Ishikawa (cell line): ENCODE measurements around the gene ARHGEF4.

Source experiments
- CEBPB ChIP-seq: IDR thresholded peaks from 2 replicates; pipeline ENCODE4 v1.6.1; 2012
- CREB1 ChIP-seq: IDR thresholded peaks from 2 replicates; pipeline ENCODE4 v1.6.1; 2012; ENCODE audit warnings: low read depth
- EGR1 ChIP-seq: IDR thresholded peaks from 2 replicates; pipeline ENCODE4 v1.6.1; 2012
- EP300 ChIP-seq: IDR thresholded peaks from 2 replicates; pipeline ENCODE4 v1.6.1; 2012; ENCODE audit warnings: borderline replicate concordance
- NFIC ChIP-seq: IDR thresholded peaks from 2 replicates; pipeline ENCODE4 v1.6.1; 2012
- RAD21 ChIP-seq: IDR thresholded peaks from 2 replicates; pipeline ENCODE4 v1.6.1; 2012; ENCODE audit warnings: low read depth
- REST ChIP-seq: IDR thresholded peaks from 2 replicates; pipeline ENCODE4 v1.6.1; 2012; ENCODE audit warnings: low read depth, mild to moderate bottlenecking
- TAF1 ChIP-seq: IDR thresholded peaks from 2 replicates; pipeline ENCODE4 v1.6.1; 2012; ENCODE audit warnings: low read depth, mild to moderate bottlenecking
- TCF12 ChIP-seq: IDR thresholded peaks from 2 replicates; pipeline ENCODE4 v1.6.1; 2012; ENCODE audit warnings: low read depth
- TEAD4 ChIP-seq: IDR thresholded peaks from 2 replicates; pipeline ENCODE4 v1.6.1; 2012
- USF1 ChIP-seq: IDR thresholded peaks from 2 replicates; pipeline ENCODE4 v1.6.1; 2012
- YY1 ChIP-seq: IDR thresholded peaks from 2 replicates; pipeline ENCODE4 v1.6.1; 2012; ENCODE audit warnings: low read depth
- ZBTB7A ChIP-seq: IDR thresholded peaks from 2 replicates; pipeline ENCODE4 v1.6.1; 2012; ENCODE audit warnings: low read depth
- TF ChIP-seq, protein P1 (sequence below): IDR thresholded peaks from 2 replicates; pipeline ENCODE4 v1.6.1; 2012

DNA sequence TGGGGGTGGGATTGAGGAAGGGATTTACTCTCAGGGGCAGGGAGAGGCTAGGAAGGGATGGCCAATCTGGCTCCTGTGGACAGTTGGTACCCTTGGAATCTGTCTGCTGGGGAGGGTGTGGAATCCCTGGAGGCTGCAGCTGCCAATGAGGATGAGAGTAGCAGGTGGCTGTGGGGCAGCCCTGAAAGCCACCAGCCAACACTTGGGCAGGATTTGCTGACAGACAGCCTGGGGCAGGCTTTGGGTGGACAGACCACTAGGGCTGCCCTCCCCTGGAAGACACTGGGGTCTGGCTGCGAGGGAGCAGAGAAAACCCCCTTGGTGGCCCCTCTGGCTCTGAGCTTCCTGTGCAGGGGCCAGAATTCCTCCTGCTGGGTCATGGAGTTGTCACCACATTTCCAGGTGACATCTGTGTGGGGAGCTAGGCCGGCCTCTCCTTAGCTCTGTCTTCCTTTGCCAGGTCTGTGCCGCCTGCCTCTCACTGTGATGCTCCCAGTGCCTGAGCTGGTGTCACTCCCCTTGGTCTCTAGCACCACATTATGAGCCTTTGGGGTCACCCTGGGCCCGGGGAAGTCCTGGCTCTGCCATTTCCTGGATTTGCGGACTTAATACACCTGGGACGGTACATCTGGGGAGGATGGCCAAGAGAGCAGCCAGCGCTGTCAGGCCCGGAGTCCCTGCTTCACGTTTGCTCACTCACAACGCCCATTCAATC is 13.4 kb upstream of the ARHGEF4 start:
- TF ChIP-seq EP300 (no peak), ZBTB7A (no peak), EGR1 (no peak), YY1 (no peak), TAF1 (no peak), CREB1 (no peak), TCF12 (no peak), REST (no peak), RAD21 (no peak), TEAD4 (no peak), NFIC (no peak), CEBPB (no peak), USF1 (no peak)
- TF ChIP-seq, protein P1, sequence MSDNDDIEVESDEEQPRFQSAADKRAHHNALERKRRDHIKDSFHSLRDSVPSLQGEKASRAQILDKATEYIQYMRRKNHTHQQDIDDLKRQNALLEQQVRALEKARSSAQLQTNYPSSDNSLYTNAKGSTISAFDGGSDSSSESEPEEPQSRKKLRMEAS: no peak
